ENCODE results near the gene MKRN2. TPM values are rescaled to one million over a fixed set of nuclear protein-coding genes. Genes with fewer than 3 reads are reported as not detected.
A peak's percentile ranks its signal among the peaks of the same experiment; 100 is the strongest.

MKRN2 gene
- total RNA-seq, 1 experiment from 2014 or later: 27.9 TPM

DNA sequence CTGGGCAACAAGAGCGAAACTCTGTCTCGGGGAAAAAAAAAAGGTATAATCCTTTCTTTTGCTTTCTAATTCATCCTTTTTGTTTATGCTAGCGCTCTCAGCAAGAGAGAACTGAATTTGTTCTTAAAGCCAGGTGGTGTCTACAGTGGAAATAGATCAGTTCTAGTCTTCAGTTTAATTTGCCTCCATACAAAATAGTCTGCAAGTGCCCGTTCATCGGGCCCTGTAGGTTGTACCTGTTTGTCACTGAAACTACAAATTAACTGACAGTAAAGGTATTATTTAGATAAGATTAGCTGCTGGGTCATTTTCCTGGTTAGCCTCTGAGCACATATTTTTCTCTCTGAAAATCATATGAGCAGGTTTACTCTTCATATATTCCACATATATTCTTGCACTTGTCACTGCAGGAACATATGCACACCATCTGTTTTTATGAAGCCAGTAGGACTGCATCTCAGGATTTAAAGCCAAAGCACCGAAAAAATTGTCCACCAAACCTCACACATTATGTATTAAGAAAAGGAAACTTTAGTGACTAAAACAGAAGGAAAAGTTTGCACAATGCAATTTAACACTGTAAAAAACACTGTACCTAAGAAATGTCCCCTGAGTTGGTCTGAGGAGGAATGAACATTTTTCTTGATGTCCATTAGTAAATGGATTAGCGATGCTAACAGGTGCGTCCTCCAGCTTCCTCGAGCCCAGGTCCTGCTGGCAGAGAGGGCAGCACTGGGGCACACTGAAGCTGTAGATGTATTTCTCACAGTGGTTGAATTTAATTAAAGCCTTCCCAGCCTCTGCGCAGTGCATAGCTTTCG is 12.0 kb upstream of the MKRN2 start:
- H2AFZ ChIP-seq (ENCODE audit: low read depth, low read length, poor library complexity, severe bottlenecking): no peak overlapping the region
- POLR2A ChIA-PET: interaction anchor here (1.0 kb wide), 1 partner anchor 10 kb away, joined by 3 read pairs; no protein-coding TSS in a partner anchor
- CTCF ChIA-PET: interaction anchor here (1.1 kb wide), 1 partner anchor 18 kb away, joined by 3 read pairs; no protein-coding TSS in a partner anchor
- BruUV-seq (replicated peaks): no TSS peak
- H3K9me2 ChIP-seq (ENCODE audit: insufficient read depth): no peaks in the 10 kb centered on the region
- TF ChIP-seq TCF7L2 (IDR thresholded peaks at IDR 0.05; ENCODE audit: borderline replicate concordance, extremely low read depth, insufficient read depth, insufficient read length) (no peak), POLR2AphosphoS5 (IDR thresholded peaks at IDR 0.05; ENCODE audit: low read depth, low read length) (no peak), POLR2A (IDR thresholded peaks at IDR 0.05; ENCODE audit: borderline replicate concordance, extremely low read depth, insufficient read depth, insufficient read length) (no peak), YY1 (IDR thresholded peaks at IDR 0.05; ENCODE audit: extremely low read depth, insufficient replicate concordance, low read depth, low read length) (no peak), ZNF274 (IDR thresholded peaks at IDR 0.05; ENCODE audit: low read depth, low read length) (no peak), SIN3A (IDR thresholded peaks at IDR 0.05; ENCODE audit: low read depth) (no peak), ELF1 (IDR thresholded peaks at IDR 0.05; ENCODE audit: borderline replicate concordance, low read depth) (0 out of 2 replicates have a peak, but pooled peaks have one; percentile 12), SRF (IDR thresholded peaks at IDR 0.05; ENCODE audit: low read depth) (no peak), EGR1 (IDR thresholded peaks at IDR 0.05; ENCODE audit: low read depth) (no peak), CBX3 (IDR thresholded peaks at IDR 0.05; ENCODE audit: low read depth) (0 out of 2 replicates have a peak, but pooled peaks have one; percentile 28), SP1 (IDR thresholded peaks at IDR 0.05; ENCODE audit: low read depth) (no peak), ZFX (IDR thresholded peaks at IDR 0.05) (no peak)
- TF ChIP-seq, protein P1, sequence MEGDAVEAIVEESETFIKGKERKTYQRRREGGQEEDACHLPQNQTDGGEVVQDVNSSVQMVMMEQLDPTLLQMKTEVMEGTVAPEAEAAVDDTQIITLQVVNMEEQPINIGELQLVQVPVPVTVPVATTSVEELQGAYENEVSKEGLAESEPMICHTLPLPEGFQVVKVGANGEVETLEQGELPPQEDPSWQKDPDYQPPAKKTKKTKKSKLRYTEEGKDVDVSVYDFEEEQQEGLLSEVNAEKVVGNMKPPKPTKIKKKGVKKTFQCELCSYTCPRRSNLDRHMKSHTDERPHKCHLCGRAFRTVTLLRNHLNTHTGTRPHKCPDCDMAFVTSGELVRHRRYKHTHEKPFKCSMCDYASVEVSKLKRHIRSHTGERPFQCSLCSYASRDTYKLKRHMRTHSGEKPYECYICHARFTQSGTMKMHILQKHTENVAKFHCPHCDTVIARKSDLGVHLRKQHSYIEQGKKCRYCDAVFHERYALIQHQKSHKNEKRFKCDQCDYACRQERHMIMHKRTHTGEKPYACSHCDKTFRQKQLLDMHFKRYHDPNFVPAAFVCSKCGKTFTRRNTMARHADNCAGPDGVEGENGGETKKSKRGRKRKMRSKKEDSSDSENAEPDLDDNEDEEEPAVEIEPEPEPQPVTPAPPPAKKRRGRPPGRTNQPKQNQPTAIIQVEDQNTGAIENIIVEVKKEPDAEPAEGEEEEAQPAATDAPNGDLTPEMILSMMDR (IDR thresholded peaks at IDR 0.05 in 2 of 3, conservative IDR thresholded peaks at IDR 0.05 in 1 of 3; ENCODE audit: borderline replicate concordance in 1 of 3, insufficient read depth in 1 of 3, low read depth in 2 of 3, low read length in 2 of 3): no peak
- TF ChIP-seq, protein P2, sequence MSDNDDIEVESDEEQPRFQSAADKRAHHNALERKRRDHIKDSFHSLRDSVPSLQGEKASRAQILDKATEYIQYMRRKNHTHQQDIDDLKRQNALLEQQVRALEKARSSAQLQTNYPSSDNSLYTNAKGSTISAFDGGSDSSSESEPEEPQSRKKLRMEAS (IDR thresholded peaks at IDR 0.05): no peak
- DNase-seq (ENCODE audit: low read depth, low spot score) (no peak), ATAC-seq (no peak)
- no peaks in the 10 kb centered on the region for H3K9me3 ChIP-seq (ENCODE audit: control insufficient read depth in 1 of 2, insufficient read depth in 1 of 2, low read depth in 1 of 2, low read length in 2 of 2)
- no peak overlapping the region for H3K27ac ChIP-seq (ENCODE audit: low read depth, low read length)
- H3K9ac ChIP-seq (ENCODE audit: low read length): no peak overlapping the region
- intact Hi-C loops (cut with micrococcal nuclease): no loop called here
- H3K4me3 ChIP-seq (replicated peaks in 1 of 2; ENCODE audit: low read depth in 1 of 2, low read length in 2 of 2): peak overlapping the region; percentile 22 to 33; a peak in 3 of 4 replicates
- H3K4me1 ChIP-seq (ENCODE audit: control insufficient read depth in 1 of 2, insufficient read depth in 2 of 2, low read length in 2 of 2): peaks cover 0 to 7% of the 10 kb centered on the region in 2 experiments; a peak in 1 of 4 replicates
- H3K36me3 ChIP-seq (ENCODE audit: control insufficient read depth in 1 of 2, insufficient read depth in 2 of 2, low read length in 2 of 2): peaks cover 0 to 5% of the 10 kb centered on the region in 2 experiments; a peak in 2 of 4 replicates
- H3K79me2 ChIP-seq (ENCODE audit: insufficient read depth, low read length): no peaks in the 10 kb centered on the region
- no peaks in the 10 kb centered on the region for H4K20me1 ChIP-seq (ENCODE audit: insufficient read depth)
- no peaks in the 10 kb centered on the region for H3K27me3 ChIP-seq (ENCODE audit: insufficient read depth, low read length)
- RAD21 ChIA-PET (ENCODE audit: low non-redundant PET in 1 of 2, low total read pairs in 2 of 2, uncharacterized antibody in 2 of 2, unreplicated experiment in 2 of 2): no interaction called here
- H3K4me2 ChIP-seq (ENCODE audit: low read length): peak overlapping the region; percentile 54

All from HCT116 (cell line).